NOMO-1 (cell line): ENCODE measurements around the gene CACNB3.

Experiments
- DNase-seq, 2 experiments: peaks; one replicate each; lab custom pipeline; 2025; ENCODE audit not compliant: unreplicated experiment in 2 of 2; lab: John Stamatoyannopoulos, UW

Gene CACNB3

GRCh38 chr12:48788524-48788853 lies 29.8 kb upstream of the CACNB3 start:
- no peak for DNase-seq

- peak in 1 of 2 experiments; percentile 14 for DNase-seq
Measured at GRCh38 chr12:48788854-48789775, 29.2 kb upstream of the CACNB3 start, which contains the start of gene ADCY6. Gene ADCY6, minus strand, starts transcription at chr12:48789089. Its CDS starts 5,655 bp downstream, at chr12:48783434.

- no peak for DNase-seq
Measured at GRCh38 chr12:48789858-48790326, 28.4 kb upstream of the CACNB3 start.

- no peak for DNase-seq
Measured at GRCh38 chr12:48793696-48794095, 24.6 kb upstream of the CACNB3 start.

GRCh38 chr12:48794870-48795269 lies 23.4 kb upstream of the CACNB3 start:
- no peak for DNase-seq

- peak; percentile 41 to 42 for DNase-seq
Measured at GRCh38 chr12:48795550-48796455, 22.5 kb upstream of the CACNB3 start.

- DNase-seq = peak; percentile 66 to 87
Measured at GRCh38 chr12:48796976-48797375, 21.3 kb upstream of the CACNB3 start.

- DNase-seq = no peak
Measured at GRCh38 chr12:48800457-48800856, 17.8 kb upstream of the CACNB3 start.

GRCh38 chr12:48800971-48801370 lies 17.3 kb upstream of the CACNB3 start:
- DNase-seq = no peak

- DNase-seq = peak in 1 of 2 experiments; percentile 71
Measured at GRCh38 chr12:48803675-48804074, 14.6 kb upstream of the CACNB3 start.

GRCh38 chr12:48807981-48808380 lies 10.3 kb upstream of the CACNB3 start:
- DNase-seq = no peak

- no peak for DNase-seq
Measured at GRCh38 chr12:48810903-48811431, 7.3 kb upstream of the CACNB3 start.

GRCh38 chr12:48811437-48812090 lies 6.7 kb upstream of the CACNB3 start:
- DNase-seq = no peak

- no peak for DNase-seq
Measured at GRCh38 chr12:48812389-48812788, 5.9 kb upstream of the CACNB3 start.

- peak in 1 of 2 experiments; percentile 38 for DNase-seq
Measured at GRCh38 chr12:48813465-48814261, 4.6 kb upstream of the CACNB3 start.

GRCh38 chr12:48814262-48815125 lies 3.8 kb upstream of the CACNB3 start:
- peak; percentile 63 to 73 for DNase-seq

GRCh38 chr12:48815126-48816110 lies 2.9 kb upstream of the CACNB3 start:
- DNase-seq = peak; percentile 68 to 83
